ENCODE measurements around the gene HS6ST3.

The HS6ST3 gene

DNA sequence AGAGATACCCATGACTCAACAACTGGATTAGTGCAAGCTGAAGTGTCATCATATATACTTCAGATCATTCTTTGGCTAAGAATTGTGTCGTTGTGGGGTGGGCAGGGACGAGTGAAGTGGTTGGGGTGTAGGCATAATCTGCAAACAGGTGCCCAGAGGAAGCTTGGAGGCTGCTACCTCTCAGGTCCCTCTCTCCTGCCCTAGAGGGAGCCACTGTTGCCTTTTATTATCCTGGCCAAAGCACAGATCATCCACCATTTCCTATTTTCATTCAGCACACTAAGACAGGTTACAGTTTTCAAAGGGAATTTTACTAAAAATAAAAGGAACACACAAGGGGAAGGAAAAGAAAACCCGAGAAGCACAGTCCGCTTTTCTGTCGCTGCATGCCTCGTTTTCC lies 126.6 kb downstream of the HS6ST3 start:
- H3K27ac ChIP-seq (ENCODE audit: low read length), result no peak overlapping the region
- no peak overlapping the region for H3K4me3 ChIP-seq (ENCODE audit: low read length)
- H3K36me3 ChIP-seq (replicated peaks; ENCODE audit: low read depth, low read length), result no peaks in the 10 kb centered on the region
- H3K79me2 ChIP-seq (ENCODE audit: low read length), result no peaks in the 10 kb centered on the region
- TF ChIP-seq, protein P1, sequence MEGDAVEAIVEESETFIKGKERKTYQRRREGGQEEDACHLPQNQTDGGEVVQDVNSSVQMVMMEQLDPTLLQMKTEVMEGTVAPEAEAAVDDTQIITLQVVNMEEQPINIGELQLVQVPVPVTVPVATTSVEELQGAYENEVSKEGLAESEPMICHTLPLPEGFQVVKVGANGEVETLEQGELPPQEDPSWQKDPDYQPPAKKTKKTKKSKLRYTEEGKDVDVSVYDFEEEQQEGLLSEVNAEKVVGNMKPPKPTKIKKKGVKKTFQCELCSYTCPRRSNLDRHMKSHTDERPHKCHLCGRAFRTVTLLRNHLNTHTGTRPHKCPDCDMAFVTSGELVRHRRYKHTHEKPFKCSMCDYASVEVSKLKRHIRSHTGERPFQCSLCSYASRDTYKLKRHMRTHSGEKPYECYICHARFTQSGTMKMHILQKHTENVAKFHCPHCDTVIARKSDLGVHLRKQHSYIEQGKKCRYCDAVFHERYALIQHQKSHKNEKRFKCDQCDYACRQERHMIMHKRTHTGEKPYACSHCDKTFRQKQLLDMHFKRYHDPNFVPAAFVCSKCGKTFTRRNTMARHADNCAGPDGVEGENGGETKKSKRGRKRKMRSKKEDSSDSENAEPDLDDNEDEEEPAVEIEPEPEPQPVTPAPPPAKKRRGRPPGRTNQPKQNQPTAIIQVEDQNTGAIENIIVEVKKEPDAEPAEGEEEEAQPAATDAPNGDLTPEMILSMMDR (IDR thresholded peaks at IDR 0.05; ENCODE audit: low read depth, low read length), result no peak
- no peak for TF ChIP-seq EZH2phosphoT487 (IDR thresholded peaks at IDR 0.05; ENCODE audit: low read depth)
- no peaks in the 10 kb centered on the region for H3K4me1 ChIP-seq (ENCODE audit: low read length)
- no peak overlapping the region for H3K4me2 ChIP-seq (ENCODE audit: low read length)
- H3K9ac ChIP-seq (ENCODE audit: low read length), result no peak overlapping the region
- H4K20me1 ChIP-seq (ENCODE audit: insufficient read depth, low read length), result no peaks in the 10 kb centered on the region
- H3K27me3 ChIP-seq (ENCODE audit: low read depth, low read length), result no peaks in the 10 kb centered on the region
- no peaks in the 10 kb centered on the region for H3K9me3 ChIP-seq (ENCODE audit: insufficient read depth, low read length)
- H2AFZ ChIP-seq (ENCODE audit: low read depth, low read length), result no peak overlapping the region

DNA sequence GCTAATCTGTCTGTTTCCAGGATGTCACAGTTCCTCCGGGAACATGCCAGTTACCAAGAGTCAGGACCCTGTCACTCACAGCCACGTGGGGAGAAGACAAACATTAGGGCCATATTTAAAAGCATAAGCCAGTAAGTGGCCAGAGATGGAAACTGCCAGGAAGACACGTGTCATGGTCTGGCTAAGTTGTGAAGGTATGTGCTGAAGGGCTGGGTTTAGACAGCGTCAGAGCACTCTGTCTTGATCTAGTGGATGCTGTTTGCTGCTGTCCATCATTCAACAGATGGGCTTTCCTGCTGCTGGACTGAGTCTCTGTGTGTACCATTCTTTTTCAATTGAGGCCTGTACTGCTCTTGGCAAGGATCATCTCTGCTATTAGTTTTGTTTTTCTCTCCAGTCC lies 128.6 kb downstream of the HS6ST3 start:
- Histone ChIP-seq H3K36me3 (replicated peaks; ENCODE audit: low read depth, low read length) (no peaks in the 10 kb centered on the region), H3K4me3 (ENCODE audit: low read length) (no peak overlapping the region), H3K4me2 (ENCODE audit: low read length) (no peak overlapping the region), H3K9ac (ENCODE audit: low read length) (no peak overlapping the region), H3K27me3 (ENCODE audit: low read depth, low read length) (no peaks in the 10 kb centered on the region), H3K4me1 (ENCODE audit: low read length) (no peaks in the 10 kb centered on the region), H3K9me3 (ENCODE audit: insufficient read depth, low read length) (no peaks in the 10 kb centered on the region), H3K79me2 (ENCODE audit: low read length) (no peaks in the 10 kb centered on the region), H4K20me1 (ENCODE audit: insufficient read depth, low read length) (no peaks in the 10 kb centered on the region), H3K27ac (ENCODE audit: low read length) (no peak overlapping the region), H2AFZ (ENCODE audit: low read depth, low read length) (no peak overlapping the region)
- TF ChIP-seq, protein P1 (IDR thresholded peaks at IDR 0.05; ENCODE audit: low read depth, low read length), result no peak
- TF ChIP-seq EZH2phosphoT487 (IDR thresholded peaks at IDR 0.05; ENCODE audit: low read depth), result no peak

DNA sequence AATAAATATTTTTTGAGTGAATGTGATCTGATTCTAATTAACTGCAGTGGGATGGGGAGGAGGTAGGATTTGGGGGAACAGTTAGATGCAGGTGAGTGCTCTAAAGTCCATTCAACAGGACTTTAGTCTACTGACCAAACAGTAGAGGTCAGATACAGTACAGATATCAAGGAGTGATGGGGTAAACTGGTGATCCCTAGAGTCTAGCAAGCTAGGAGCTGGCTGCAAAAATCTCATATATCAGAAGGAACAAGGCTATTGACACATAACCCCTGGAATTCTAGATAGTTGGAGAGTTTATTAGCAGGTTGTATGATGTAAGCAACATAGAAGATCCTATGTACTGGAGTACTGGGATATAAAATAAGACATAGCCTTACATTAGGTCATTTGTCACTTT lies 131.6 kb downstream of the HS6ST3 start:
- no peak overlapping the region for H3K4me2 ChIP-seq (ENCODE audit: low read length)

DNA sequence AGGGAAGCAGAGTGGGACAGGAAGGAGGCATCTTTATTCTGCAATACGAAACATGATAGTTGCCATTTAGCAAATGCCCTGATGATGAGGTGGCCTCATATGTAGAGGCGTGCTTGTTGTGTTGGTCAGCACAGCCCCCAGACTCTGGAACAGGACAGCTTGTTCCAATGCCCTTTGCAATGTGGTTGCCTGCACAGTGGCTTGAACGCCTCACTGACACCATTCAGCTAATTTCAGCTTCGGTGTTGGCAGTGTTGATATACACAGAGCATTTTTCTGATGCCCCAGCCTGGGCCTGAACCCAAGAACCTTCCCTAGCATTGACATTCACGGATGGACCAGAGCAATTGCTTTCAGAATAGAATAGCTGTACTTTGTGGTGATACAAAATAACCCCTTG lies 133.3 kb downstream of the HS6ST3 start:
- Histone ChIP-seq H3K36me3 (replicated peaks; ENCODE audit: low read depth, low read length) (no peaks in the 10 kb centered on the region), H3K27ac (ENCODE audit: low read length) (no peak overlapping the region), H3K4me2 (ENCODE audit: low read length) (no peak overlapping the region), H3K79me2 (ENCODE audit: low read length) (no peaks in the 10 kb centered on the region), H3K4me1 (ENCODE audit: low read length) (no peaks in the 10 kb centered on the region), H3K9me3 (ENCODE audit: insufficient read depth, low read length) (no peaks in the 10 kb centered on the region), H3K4me3 (ENCODE audit: low read length) (no peak overlapping the region), H2AFZ (ENCODE audit: low read depth, low read length) (no peak overlapping the region), H4K20me1 (ENCODE audit: insufficient read depth, low read length) (no peaks in the 10 kb centered on the region), H3K9ac (ENCODE audit: low read length) (no peak overlapping the region), H3K27me3 (ENCODE audit: low read depth, low read length) (no peaks in the 10 kb centered on the region)
- TF ChIP-seq EZH2phosphoT487 (IDR thresholded peaks at IDR 0.05; ENCODE audit: low read depth), result no peak
- TF ChIP-seq, protein P1 (IDR thresholded peaks at IDR 0.05; ENCODE audit: low read depth, low read length), result no peak

More for the DNA sequence above, 131.6 kb downstream of the HS6ST3 start:
- Histone ChIP-seq H2AFZ (ENCODE audit: low read depth, low read length) (no peak overlapping the region), H3K79me2 (ENCODE audit: low read length) (no peaks in the 10 kb centered on the region), H3K27me3 (ENCODE audit: low read depth, low read length) (no peaks in the 10 kb centered on the region), H4K20me1 (ENCODE audit: insufficient read depth, low read length) (no peaks in the 10 kb centered on the region), H3K4me3 (ENCODE audit: low read length) (no peak overlapping the region), H3K9me3 (ENCODE audit: insufficient read depth, low read length) (no peaks in the 10 kb centered on the region), H3K4me1 (ENCODE audit: low read length) (no peaks in the 10 kb centered on the region), H3K27ac (ENCODE audit: low read length) (no peak overlapping the region), H3K9ac (ENCODE audit: low read length) (no peak overlapping the region), H3K36me3 (replicated peaks; ENCODE audit: low read depth, low read length) (no peaks in the 10 kb centered on the region)
- no peak for TF ChIP-seq EZH2phosphoT487 (IDR thresholded peaks at IDR 0.05; ENCODE audit: low read depth)
- TF ChIP-seq, protein P1 (IDR thresholded peaks at IDR 0.05; ENCODE audit: low read depth, low read length), result no peak

All from OCI-LY3 (cell line).